Measurements from ENCODE around the gene KLK7. TPM values are rescaled to one million over a fixed set of nuclear protein-coding genes. Genes with fewer than 3 reads are reported as not detected.
"Not testable (repeated sequence)": the region's sequence is repeated elsewhere in the genome, so short reads cannot be mapped to it uniquely, and the experiment has no call there.

Gene KLK7
- total RNA-seq, 4 donors from 2014 or later, result 9.5 to 309 (median 198) TPM

DNA sequence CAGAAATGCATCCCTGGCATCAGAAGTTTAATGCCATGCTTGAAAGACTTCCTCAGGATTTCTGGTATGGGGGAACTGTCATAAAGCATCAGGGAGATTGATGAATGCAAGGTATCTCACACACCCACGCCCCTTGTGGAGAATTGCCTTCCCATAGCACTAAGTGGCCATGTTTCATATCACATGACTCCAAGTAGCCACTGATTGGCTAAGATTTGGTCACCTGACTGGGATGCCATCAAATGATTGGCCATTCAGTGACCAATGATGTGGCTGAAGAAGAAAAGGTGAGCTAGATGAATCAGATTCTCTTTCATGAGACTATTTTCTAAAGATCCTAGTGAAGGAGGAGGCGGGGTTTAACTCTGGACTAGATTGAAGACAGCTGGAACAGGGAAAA lies 10.4 kb upstream of the KLK7 start:
- no peak overlapping the region for H3K27ac ChIP-seq
- DNase-seq, result no peak
- intact Hi-C loops (cut with DNase I), result no loop called here
- peaks cover 0 to 15% (median 0%) of the 10 kb centered on the region in 4 donors for H3K27me3 ChIP-seq
- 75 to 79% methylated on average over 2 of the region's 2 CpGs for WGBS, 2 donors
- TF ChIP-seq, protein P1, sequence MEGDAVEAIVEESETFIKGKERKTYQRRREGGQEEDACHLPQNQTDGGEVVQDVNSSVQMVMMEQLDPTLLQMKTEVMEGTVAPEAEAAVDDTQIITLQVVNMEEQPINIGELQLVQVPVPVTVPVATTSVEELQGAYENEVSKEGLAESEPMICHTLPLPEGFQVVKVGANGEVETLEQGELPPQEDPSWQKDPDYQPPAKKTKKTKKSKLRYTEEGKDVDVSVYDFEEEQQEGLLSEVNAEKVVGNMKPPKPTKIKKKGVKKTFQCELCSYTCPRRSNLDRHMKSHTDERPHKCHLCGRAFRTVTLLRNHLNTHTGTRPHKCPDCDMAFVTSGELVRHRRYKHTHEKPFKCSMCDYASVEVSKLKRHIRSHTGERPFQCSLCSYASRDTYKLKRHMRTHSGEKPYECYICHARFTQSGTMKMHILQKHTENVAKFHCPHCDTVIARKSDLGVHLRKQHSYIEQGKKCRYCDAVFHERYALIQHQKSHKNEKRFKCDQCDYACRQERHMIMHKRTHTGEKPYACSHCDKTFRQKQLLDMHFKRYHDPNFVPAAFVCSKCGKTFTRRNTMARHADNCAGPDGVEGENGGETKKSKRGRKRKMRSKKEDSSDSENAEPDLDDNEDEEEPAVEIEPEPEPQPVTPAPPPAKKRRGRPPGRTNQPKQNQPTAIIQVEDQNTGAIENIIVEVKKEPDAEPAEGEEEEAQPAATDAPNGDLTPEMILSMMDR (IDR thresholded peaks at IDR 0.05), result no peak
- TF ChIP-seq POLR2A (IDR thresholded peaks at IDR 0.05), result no peak
- peaks cover 0 to 20% (median 0%) of the 10 kb centered on the region in 3 donors for H3K4me1 ChIP-seq
- no peaks in the 10 kb centered on the region for H3K36me3 ChIP-seq
- no peak overlapping the region for H3K4me3 ChIP-seq
- no peaks in the 10 kb centered on the region for H3K9me3 ChIP-seq

GRCh38 chr19:50992666-50993035 lies 8.9 kb upstream of the KLK7 start:
- Histone ChIP-seq H3K27me3 (peaks cover 0 to 14% (median 0%) of the 10 kb centered on the region in 4 donors), H3K9me3 (no peaks in the 10 kb centered on the region), H3K36me3 (no peaks in the 10 kb centered on the region), H3K27ac (peak overlapping the region; percentile 21 to 70 (median 46)), H3K4me1 (peaks cover 0 to 15% (median 0%) of the 10 kb centered on the region in 3 donors), H3K4me3 (no peak overlapping the region)
- DNase-seq, result no peak
- no peak for TF ChIP-seq POLR2A (IDR thresholded peaks at IDR 0.05)
- TF ChIP-seq, protein P1 (IDR thresholded peaks at IDR 0.05), result no peak
- 46 to 54% methylated on average over 2 of the region's 2 CpGs for WGBS, 2 donors
- intact Hi-C loops (cut with DNase I), result no loop called here

DNA sequence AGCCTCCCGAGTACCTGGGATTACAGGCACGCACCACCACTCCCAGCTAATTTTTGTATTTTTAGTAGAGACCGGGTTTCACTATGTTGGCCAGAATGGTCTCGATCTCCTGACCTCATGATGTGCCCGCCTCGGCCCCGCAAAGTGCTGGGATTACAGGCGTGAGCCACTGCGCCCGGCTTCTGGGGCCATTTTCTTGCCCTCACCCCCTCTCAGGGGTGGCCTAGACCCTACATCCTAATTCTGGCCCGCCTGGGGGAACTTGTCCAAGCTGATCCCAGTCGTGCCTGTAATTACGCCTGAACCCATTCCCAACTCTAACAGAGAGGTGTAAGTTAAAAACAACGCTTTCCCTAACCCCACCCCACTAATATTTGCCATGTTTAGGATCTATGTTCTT lies 699 bp upstream of the KLK7 start:
- peaks cover 1 to 12% (median 4%) of the 10 kb centered on the region in 3 donors for H3K4me1 ChIP-seq
- H3K27ac ChIP-seq, result not testable (repeated sequence)

GRCh38 chr19:50982186-50982585 lies 1.5 kb downstream of the KLK7 start:
- H3K4me3 ChIP-seq, result peak overlapping the region in 1 of 4 donors; percentile 18

More for the DNA sequence above, 699 bp upstream of the KLK7 start:
- intact Hi-C loops (cut with DNase I); H3K9me3 ChIP-seq; H3K4me3 ChIP-seq; DNase-seq; H3K36me3 ChIP-seq: not testable (repeated sequence)
- H3K27me3 ChIP-seq, result peaks cover 0 to 71% (median 0%) of the 10 kb centered on the region in 4 donors
- 73 to 74% methylated on average over 14 of the region's 14 CpGs for WGBS, 2 donors

GRCh38 chr19:50981587-50982146 lies 2.0 kb downstream of the KLK7 start:
- intact Hi-C loops (cut with DNase I), result no loop called here
- no peak for TF ChIP-seq POLR2A (IDR thresholded peaks at IDR 0.05)
- TF ChIP-seq, protein P1 (IDR thresholded peaks at IDR 0.05), result no peak
- Histone ChIP-seq H3K36me3 (no peaks in the 10 kb centered on the region), H3K4me3 (peak overlapping the region in 1 of 4 donors; percentile 18), H3K27ac (no peak overlapping the region), H3K27me3 (peaks cover 0 to 69% (median 0%) of the 10 kb centered on the region in 4 donors), H3K4me1 (peaks cover 5 to 20% (median 7%) of the 10 kb centered on the region in 3 donors), H3K9me3 (no peaks in the 10 kb centered on the region)
- 34 to 55% methylated on average over 5 to 8 of the region's 11 CpGs for WGBS, 2 donors
- no peak for DNase-seq

More at GRCh38 chr19:50982186-50982585, 1.5 kb downstream of the KLK7 start:
- peaks cover 5 to 20% (median 7%) of the 10 kb centered on the region in 3 donors for H3K4me1 ChIP-seq
- DNase-seq, result no peak
- intact Hi-C loops (cut with DNase I), result no loop called here
- no peak overlapping the region for H3K27ac ChIP-seq
- H3K27me3 ChIP-seq, result peaks cover 0 to 72% (median 0%) of the 10 kb centered on the region in 4 donors
- no peaks in the 10 kb centered on the region for H3K9me3 ChIP-seq
- TF ChIP-seq POLR2A (IDR thresholded peaks at IDR 0.05), result no peak
- TF ChIP-seq, protein P1 (IDR thresholded peaks at IDR 0.05), result no peak
- 77 to 80% methylated on average over 1 to 2 of the region's 4 CpGs for WGBS, 2 donors
- H3K36me3 ChIP-seq, result no peaks in the 10 kb centered on the region

Data from esophagus squamous epithelium (tissue), 5 donors.